ENCODE data around the gene AMD1. TPM values are rescaled to one million over a fixed set of nuclear protein-coding genes. Genes with fewer than 3 reads are reported as not detected.

Gene AMD1
- total RNA-seq, 4 donors from 2014 or later = 37.1 to 61.9 (median 42.8) TPM

- Histone ChIP-seq H3K4me1 (no peaks in the 10 kb centered on the region), H3K36me3 (no peaks in the 10 kb centered on the region), H3K4me3 (no peak overlapping the region), H3K27ac (no peak overlapping the region), H3K27me3 (no peaks in the 10 kb centered on the region), H3K9me3 (no peaks in the 10 kb centered on the region)
- no peak for DNase-seq
- no peak for TF ChIP-seq POLR2A (IDR thresholded peaks at IDR 0.05)
- TF ChIP-seq CTCF (IDR thresholded peaks at IDR 0.05) = no peak
Measured at GRCh38 chr6:110841266-110841665, 33.3 kb upstream of the AMD1 start.

- Histone ChIP-seq H3K27me3 (no peaks in the 10 kb centered on the region), H3K9me3 (no peaks in the 10 kb centered on the region), H3K36me3 (no peaks in the 10 kb centered on the region), H3K4me3 (no peak overlapping the region), H3K27ac (no peak overlapping the region), H3K4me1 (no peaks in the 10 kb centered on the region)
- DNase-seq = no peak
- no peak for TF ChIP-seq CTCF (IDR thresholded peaks at IDR 0.05)
- no peak for TF ChIP-seq POLR2A (IDR thresholded peaks at IDR 0.05)
Measured at GRCh38 chr6:110849781-110850180, 24.8 kb upstream of the AMD1 start.

GRCh38 chr6:110852773-110853172, 21.8 kb upstream of the AMD1 start:
- no peak for DNase-seq
- H3K4me3 ChIP-seq = no peak overlapping the region
- TF ChIP-seq POLR2A (IDR thresholded peaks at IDR 0.05) (no peak), CTCF (IDR thresholded peaks at IDR 0.05) (no peak)
- H3K9me3 ChIP-seq = no peaks in the 10 kb centered on the region
- H3K27me3 ChIP-seq = no peaks in the 10 kb centered on the region
- H3K4me1 ChIP-seq = no peaks in the 10 kb centered on the region
- no peak overlapping the region for H3K27ac ChIP-seq
- no peaks in the 10 kb centered on the region for H3K36me3 ChIP-seq

- TF ChIP-seq POLR2A (IDR thresholded peaks at IDR 0.05) (no peak), CTCF (IDR thresholded peaks at IDR 0.05) (no peak)
- DNase-seq = no peak
- Histone ChIP-seq H3K4me3 (no peak overlapping the region), H3K27me3 (no peaks in the 10 kb centered on the region), H3K36me3 (no peaks in the 10 kb centered on the region), H3K9me3 (no peaks in the 10 kb centered on the region), H3K27ac (no peak overlapping the region), H3K4me1 (no peaks in the 10 kb centered on the region)
Measured at GRCh38 chr6:110853754-110854477, 20.7 kb upstream of the AMD1 start.

GRCh38 chr6:110856296-110856695, 18.3 kb upstream of the AMD1 start:
- Histone ChIP-seq H3K4me3 (no peak overlapping the region), H3K27me3 (no peaks in the 10 kb centered on the region), H3K27ac (no peak overlapping the region), H3K36me3 (no peaks in the 10 kb centered on the region), H3K9me3 (no peaks in the 10 kb centered on the region), H3K4me1 (no peaks in the 10 kb centered on the region)
- no peak for DNase-seq
- TF ChIP-seq CTCF (IDR thresholded peaks at IDR 0.05) = no peak
- no peak for TF ChIP-seq POLR2A (IDR thresholded peaks at IDR 0.05)
